ENCODE data around the gene AADACL3.

DNA sequence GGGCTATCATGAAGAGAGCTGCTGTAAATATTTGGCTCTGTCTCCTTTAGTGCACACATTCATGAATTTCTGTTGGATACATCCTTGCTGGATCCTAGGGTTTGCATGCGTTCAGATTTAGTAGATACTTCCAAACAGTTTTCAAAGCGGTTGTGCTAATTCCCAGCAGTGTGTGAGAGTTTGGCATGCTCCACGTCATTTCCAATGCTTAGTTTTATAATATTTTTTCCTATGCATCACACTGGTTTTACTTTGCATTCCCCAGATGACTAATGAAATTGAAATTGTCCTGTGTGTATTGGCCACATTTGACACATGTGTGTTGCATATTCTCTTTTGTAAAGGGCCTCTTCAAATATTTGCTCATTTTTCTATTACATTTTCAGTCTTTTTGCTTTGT, 18.5 kb upstream of the AADACL3 start:
- TF ChIP-seq, protein P1, sequence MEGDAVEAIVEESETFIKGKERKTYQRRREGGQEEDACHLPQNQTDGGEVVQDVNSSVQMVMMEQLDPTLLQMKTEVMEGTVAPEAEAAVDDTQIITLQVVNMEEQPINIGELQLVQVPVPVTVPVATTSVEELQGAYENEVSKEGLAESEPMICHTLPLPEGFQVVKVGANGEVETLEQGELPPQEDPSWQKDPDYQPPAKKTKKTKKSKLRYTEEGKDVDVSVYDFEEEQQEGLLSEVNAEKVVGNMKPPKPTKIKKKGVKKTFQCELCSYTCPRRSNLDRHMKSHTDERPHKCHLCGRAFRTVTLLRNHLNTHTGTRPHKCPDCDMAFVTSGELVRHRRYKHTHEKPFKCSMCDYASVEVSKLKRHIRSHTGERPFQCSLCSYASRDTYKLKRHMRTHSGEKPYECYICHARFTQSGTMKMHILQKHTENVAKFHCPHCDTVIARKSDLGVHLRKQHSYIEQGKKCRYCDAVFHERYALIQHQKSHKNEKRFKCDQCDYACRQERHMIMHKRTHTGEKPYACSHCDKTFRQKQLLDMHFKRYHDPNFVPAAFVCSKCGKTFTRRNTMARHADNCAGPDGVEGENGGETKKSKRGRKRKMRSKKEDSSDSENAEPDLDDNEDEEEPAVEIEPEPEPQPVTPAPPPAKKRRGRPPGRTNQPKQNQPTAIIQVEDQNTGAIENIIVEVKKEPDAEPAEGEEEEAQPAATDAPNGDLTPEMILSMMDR (IDR thresholded peaks at IDR 0.05), result no peak
- TF ChIP-seq POLR2A (IDR thresholded peaks at IDR 0.05), result no peak
